DOHH2 (cell line): ENCODE results near the gene JUNB.
"Not testable (repeated sequence)": the region's sequence is repeated elsewhere in the genome, so short reads cannot be mapped to it uniquely, and the experiment has no call there.

ENCODE experiments used
- H3F3A ChIP-seq: fragments of 200-600 bp; sonication (generic), shearing (Covaris generic); 2 replicates; pipeline ENCODE4 v1.6.0; 2016; ENCODE audit warnings: antibody characterized with exemption, mild to moderate bottlenecking; ENCODE audit not compliant: control insufficient read depth, insufficient read depth
- H3K27ac ChIP-seq: fragments of 200-600 bp; sonication (generic); 2 replicates; pipeline ENCODE4 v1.5.1; 2014; ENCODE audit warnings: low read depth, mild to moderate bottlenecking, low read length, moderate library complexity
- H3K27me3 ChIP-seq: fragments of 200-600 bp; sonication (generic); 2 replicates; pipeline ENCODE4 v1.6.1; 2014; ENCODE audit warnings: mild to moderate bottlenecking, low read length, mixed read lengths; ENCODE audit not compliant: control insufficient read depth
- H3K36me3 ChIP-seq: fragments of 200-600 bp; sonication (generic); 2 replicates; pipeline ENCODE4 v1.6.1; 2014; ENCODE audit warnings: mild to moderate bottlenecking, low read length, moderate library complexity, mixed read lengths; ENCODE audit not compliant: control insufficient read depth
- H3K4me1 ChIP-seq: fragments of 200-600 bp; sonication (generic); 2 replicates; pipeline ENCODE4 v1.6.1; 2014; ENCODE audit warnings: mild to moderate bottlenecking, low read length, mixed read lengths; ENCODE audit not compliant: control insufficient read depth
- H3K4me2 ChIP-seq: fragments of 200-600 bp; sonication (generic); 2 replicates; pipeline ENCODE4 v1.6.0; 2014; ENCODE audit warnings: mild to moderate bottlenecking, low read length, moderate library complexity
- H3K4me3 ChIP-seq: fragments of 200-600 bp; sonication (generic); 2 replicates; pipeline ENCODE4 v1.5.1; 2014; ENCODE audit warnings: mild to moderate bottlenecking, low read length, mixed read lengths
- H3K79me2 ChIP-seq: fragments of 200-600 bp; sonication (generic); 2 replicates; pipeline ENCODE4 v1.6.1; 2014; ENCODE audit warnings: mild to moderate bottlenecking, low read length, mixed read lengths; ENCODE audit not compliant: control insufficient read depth
- H3K9me2 ChIP-seq: fragments of 200-600 bp; sonication (generic); replicated peaks from 2 replicates; pipeline ENCODE4 v1.6.1; 2014; ENCODE audit warnings: mild to moderate bottlenecking, low read length, mixed read lengths; ENCODE audit not compliant: control insufficient read depth
- H3K9me3 ChIP-seq: fragments of 200-600 bp; sonication (generic); 2 replicates; pipeline ENCODE4 v1.6.1; 2014; ENCODE audit warnings: antibody characterized with exemption, low read length, mixed read lengths; ENCODE audit not compliant: control insufficient read depth, insufficient read depth
- H4K20me1 ChIP-seq: fragments of 200-600 bp; sonication (generic); 2 replicates; pipeline ENCODE4 v1.6.0; 2014; ENCODE audit warnings: low read depth, mild to moderate bottlenecking, antibody characterized with exemption, low read length, moderate library complexity; ENCODE audit not compliant: control insufficient read depth, insufficient read depth
- EZH2phosphoT487 ChIP-seq: fragments of 200-600 bp; sonication (generic); IDR thresholded peaks from 2 replicates; pipeline ENCODE4 v1.6.1; 2017; ENCODE audit warnings: borderline replicate concordance, mild to moderate bottlenecking, antibody characterized with exemption, low read length, moderate library complexity, mixed read lengths
- TF ChIP-seq, protein P1 (sequence below): fragments of 200-600 bp; sonication (generic); IDR thresholded peaks from one replicate; pipeline ENCODE4 v1.5.1; 2014; ENCODE audit warnings: antibody characterized with exemption, mild to moderate bottlenecking, low read depth, low read length; ENCODE audit not compliant: poor library complexity, severe bottlenecking

JUNB gene

DNA sequence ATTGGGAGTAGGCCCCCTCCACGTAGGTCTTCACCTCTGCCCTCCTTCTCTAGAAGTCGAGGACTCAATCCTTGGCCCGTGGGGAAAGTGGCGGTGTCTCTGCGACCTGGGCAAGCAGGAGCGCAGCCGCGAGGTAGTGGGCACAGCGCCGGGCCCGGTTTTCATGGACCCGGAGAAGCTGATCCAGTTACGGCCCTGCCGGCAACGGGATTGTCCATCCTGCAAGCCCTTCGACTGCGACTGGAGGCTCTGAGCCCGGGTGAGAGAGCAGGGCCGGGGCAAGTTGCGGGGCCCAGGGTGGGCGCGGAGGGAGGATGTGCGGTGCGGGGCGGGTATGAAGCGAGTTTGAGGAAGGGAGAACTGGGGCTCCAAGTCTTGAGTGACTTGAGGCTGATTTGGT is 12.8 kb downstream of the JUNB start:
- Histone ChIP-seq H3K27me3 (no peaks in the 10 kb centered on the region), H3K9me3 (no peaks in the 10 kb centered on the region), H3K9me2 (no peaks in the 10 kb centered on the region), H3K36me3 (peaks cover 26% of the 10 kb centered on the region), H4K20me1 (0 out of 2 replicates have a peak, but pooled peaks cover 3% of the 10 kb centered on the region), H3K27ac (no peak overlapping the region), H3K4me1 (peaks cover 34% of the 10 kb centered on the region), H3K4me3 (no peak overlapping the region), H3K79me2 (peaks cover 34% of the 10 kb centered on the region), H3F3A (no peaks in the 10 kb centered on the region), H3K4me2 (no peak overlapping the region)
- TF ChIP-seq EZH2phosphoT487, result no peak
- TF ChIP-seq, protein P1, sequence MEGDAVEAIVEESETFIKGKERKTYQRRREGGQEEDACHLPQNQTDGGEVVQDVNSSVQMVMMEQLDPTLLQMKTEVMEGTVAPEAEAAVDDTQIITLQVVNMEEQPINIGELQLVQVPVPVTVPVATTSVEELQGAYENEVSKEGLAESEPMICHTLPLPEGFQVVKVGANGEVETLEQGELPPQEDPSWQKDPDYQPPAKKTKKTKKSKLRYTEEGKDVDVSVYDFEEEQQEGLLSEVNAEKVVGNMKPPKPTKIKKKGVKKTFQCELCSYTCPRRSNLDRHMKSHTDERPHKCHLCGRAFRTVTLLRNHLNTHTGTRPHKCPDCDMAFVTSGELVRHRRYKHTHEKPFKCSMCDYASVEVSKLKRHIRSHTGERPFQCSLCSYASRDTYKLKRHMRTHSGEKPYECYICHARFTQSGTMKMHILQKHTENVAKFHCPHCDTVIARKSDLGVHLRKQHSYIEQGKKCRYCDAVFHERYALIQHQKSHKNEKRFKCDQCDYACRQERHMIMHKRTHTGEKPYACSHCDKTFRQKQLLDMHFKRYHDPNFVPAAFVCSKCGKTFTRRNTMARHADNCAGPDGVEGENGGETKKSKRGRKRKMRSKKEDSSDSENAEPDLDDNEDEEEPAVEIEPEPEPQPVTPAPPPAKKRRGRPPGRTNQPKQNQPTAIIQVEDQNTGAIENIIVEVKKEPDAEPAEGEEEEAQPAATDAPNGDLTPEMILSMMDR, result no peak

DNA sequence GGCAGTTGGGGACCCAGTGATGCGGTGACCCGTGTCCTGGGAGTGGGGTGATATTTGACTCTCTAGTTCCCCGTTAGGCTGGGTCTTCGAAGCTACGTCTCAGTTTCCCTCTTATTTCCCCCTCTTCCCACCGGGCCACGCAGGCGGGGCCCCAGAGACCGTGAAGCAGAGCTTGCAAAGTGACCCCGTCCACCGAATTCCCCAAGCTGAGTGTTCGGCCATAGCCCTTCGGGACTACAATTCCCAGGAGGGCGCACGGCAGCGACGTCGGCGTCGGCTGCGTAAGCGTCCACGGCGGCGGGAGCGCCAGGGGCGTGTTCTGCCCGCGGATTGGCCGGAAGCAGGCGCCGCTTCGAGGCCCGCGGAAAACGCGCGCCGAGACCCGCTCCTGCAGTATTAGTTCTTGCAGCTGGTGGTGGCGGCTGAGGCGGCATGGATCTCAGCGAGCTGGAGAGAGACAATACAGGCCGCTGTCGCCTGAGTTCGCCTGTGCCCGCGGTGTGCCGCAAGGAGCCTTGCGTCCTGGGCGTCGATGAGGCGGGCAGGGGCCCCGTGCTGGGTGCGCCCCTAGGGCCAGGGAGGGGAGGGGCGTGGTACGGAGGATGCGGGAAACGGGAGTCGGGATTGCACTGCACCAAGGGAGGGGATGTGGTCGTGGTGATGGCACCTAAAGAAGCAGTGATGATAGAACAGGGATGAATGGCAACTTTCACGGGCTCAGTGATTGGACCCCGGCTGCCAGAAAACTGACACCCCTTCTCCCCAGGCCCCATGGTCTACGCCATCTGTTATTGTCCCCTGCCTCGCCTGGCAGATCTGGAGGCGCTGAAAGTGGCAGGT is 15.2 kb downstream of the JUNB start, which contains the start of gene RNASEH2A:
RNASEH2A (plus strand) TSS at position 343 of the 840 bp plus-strand sequence; CDS start at position 433, 90 bp downstream.
- Histone ChIP-seq H3K4me2 (peak within 1 kb of the TSS; percentile 87), H3K9me2 (no peaks in the 10 kb centered on the region), H4K20me1 (no peaks in the 10 kb centered on the region), H3K27ac (peak within 1 kb of the TSS; percentile 52), H3K27me3 (no peaks in the 10 kb centered on the region), H3K79me2 (peaks cover 14% of the 10 kb centered on the region), H3K36me3 (peaks cover 28% of the 10 kb centered on the region), H3K4me3 (peak within 1 kb of the TSS; percentile 90), H3K4me1 (peaks cover 23% of the 10 kb centered on the region), H3K9me3 (no peaks in the 10 kb centered on the region), H3F3A (no peaks in the 10 kb centered on the region)
- TF ChIP-seq EZH2phosphoT487, result no peak
- TF ChIP-seq, protein P1, result peak; percentile 13

DNA sequence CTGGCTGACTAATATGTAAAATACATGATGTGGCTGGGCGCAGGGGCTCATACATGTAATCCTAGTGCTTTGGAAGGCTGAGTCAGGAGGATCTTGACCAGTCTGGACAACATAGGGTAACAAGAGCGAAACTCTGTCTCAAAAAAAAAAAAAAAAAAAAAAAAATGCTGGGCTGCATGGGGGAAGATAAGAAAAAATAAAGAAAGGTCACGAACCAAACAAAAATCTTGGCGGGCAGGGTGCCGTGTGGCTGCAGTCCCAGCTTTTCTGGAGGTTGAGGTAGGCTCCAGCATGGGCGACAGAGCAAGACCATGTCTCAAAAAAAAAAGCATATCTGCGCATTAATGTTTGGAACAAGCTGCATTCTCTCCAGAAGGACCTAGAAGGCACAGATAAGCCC is 23.8 kb downstream of the JUNB start:
- TF ChIP-seq EZH2phosphoT487, result no peak
- TF ChIP-seq, protein P1, result no peak

DNA sequence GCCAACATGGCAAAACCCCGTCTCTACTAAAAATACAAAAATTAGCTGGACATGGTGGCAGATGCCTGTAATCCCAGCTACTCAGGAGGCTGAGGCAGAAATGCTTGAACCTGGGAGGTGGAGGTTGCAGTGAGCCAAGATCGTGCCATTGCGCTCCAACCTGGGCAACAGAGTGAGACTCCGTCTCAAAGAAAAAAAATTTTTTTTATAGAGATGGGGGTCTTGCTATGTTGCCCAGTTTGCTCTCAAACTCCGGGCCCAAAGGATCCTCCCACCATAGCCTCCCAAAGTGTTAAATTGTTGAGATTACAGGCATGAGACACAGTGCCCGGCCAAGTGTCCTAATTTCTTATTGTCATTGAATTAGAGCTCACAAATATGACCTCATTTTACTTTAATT is 25.9 kb downstream of the JUNB start:
- not testable (repeated sequence) for H3K27me3 ChIP-seq, H3K9me3 ChIP-seq, H3K4me3 ChIP-seq, H3K9me2 ChIP-seq, H3K4me1 ChIP-seq, H3K79me2 ChIP-seq, H4K20me1 ChIP-seq, H3K27ac ChIP-seq, H3F3A ChIP-seq, H3K4me2 ChIP-seq
- H3K36me3 ChIP-seq, result peaks cover 11% of the 10 kb centered on the region

More for the DNA sequence above, 23.8 kb downstream of the JUNB start:
- H3K36me3 ChIP-seq, result peaks cover 22% of the 10 kb centered on the region
- no peaks in the 10 kb centered on the region for H3K4me1 ChIP-seq
- H3K27ac ChIP-seq, result no peak overlapping the region
- H3F3A ChIP-seq, result no peaks in the 10 kb centered on the region
- H3K9me3 ChIP-seq, result no peaks in the 10 kb centered on the region
- no peaks in the 10 kb centered on the region for H3K27me3 ChIP-seq
- H4K20me1 ChIP-seq, result 0 out of 2 replicates have a peak, but pooled peaks cover 3% of the 10 kb centered on the region
- no peaks in the 10 kb centered on the region for H3K9me2 ChIP-seq
- no peak overlapping the region for H3K4me2 ChIP-seq
- no peaks in the 10 kb centered on the region for H3K79me2 ChIP-seq
- H3K4me3 ChIP-seq, result no peak overlapping the region

DNA sequence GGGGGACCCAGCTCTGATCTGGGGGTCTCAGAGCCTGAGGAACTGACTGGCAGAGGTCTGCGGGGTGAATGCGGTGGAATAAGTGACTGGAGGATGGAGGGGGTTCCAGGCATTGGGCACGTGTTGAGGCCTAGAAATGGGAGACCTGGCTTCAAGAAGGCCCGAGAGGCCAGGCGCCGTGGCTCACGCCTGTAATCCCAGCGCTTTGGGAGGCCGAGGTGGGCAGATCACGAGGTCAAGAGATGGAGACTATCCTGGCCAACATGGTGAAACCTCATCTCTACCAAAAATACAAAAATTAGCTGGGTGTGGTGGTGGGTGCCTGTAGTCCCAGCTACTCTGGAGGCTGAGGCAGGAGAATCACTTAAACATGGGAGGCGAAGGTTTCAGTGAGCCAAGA is 26.5 kb downstream of the JUNB start:
- H3K79me2 ChIP-seq, H4K20me1 ChIP-seq, H3K27me3 ChIP-seq, H3K27ac ChIP-seq, H3F3A ChIP-seq, H3K9me2 ChIP-seq, H3K9me3 ChIP-seq, H3K4me1 ChIP-seq, H3K4me2 ChIP-seq, H3K4me3 ChIP-seq: not testable (repeated sequence)
- H3K36me3 ChIP-seq, result peaks cover 11% of the 10 kb centered on the region
